ENCODE data around the gene GCNA. TPM values are rescaled to one million over a fixed set of nuclear protein-coding genes. Genes with fewer than 3 reads are reported as not detected.

The GCNA gene
- total and polyA plus RNA-seq, 9 donors: 0.46 to 2.3 (median 0.98) TPM

DNA sequence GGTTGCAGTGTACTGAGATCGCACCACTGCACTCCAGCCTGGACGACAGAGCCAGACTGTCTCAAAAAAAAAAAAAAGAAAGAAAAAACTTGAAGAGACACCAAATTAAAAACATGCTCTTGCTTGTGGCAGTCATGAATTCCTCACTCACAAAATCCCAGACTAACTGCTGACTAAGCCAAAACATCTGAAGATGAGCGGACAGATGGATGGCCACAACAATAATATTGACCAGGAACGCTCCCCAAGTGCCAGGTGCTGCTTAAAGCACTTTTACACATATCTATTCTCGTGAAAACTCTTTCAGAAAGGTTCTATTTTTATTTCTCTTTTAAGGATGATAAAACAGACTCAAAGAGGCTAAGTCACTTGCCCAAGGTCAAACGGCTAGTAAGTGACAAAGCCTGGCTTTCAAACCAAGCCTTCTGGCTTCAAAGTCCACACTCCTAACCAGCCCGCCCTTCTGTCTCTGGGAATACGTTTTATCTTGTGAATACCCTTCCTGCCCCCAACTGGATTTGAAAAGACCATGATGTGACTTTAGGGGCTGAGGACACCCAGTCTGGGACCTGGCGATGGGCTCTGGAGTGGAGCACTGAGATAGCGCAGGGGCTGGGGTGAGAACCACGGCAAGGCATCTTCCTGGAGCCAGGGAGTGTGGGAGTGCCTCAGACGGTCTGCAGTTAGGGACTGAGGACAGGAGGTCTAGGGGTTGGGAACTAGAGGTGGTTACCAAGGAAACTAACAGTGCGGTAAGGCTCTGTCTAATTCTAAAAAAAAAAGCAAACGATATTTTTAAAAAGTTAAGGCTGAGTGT lies 49.6 kb downstream of the GCNA start:
- no peaks in the 10 kb centered on the region for H3K27me3 ChIP-seq
- 54 to 65% (median 61%) methylated on average over 14 of the region's 14 CpGs for WGBS, 3 donors
- intact Hi-C loops (cut with DNase I): no loop called here
- no peak for DNase-seq
- TF ChIP-seq, protein P1, sequence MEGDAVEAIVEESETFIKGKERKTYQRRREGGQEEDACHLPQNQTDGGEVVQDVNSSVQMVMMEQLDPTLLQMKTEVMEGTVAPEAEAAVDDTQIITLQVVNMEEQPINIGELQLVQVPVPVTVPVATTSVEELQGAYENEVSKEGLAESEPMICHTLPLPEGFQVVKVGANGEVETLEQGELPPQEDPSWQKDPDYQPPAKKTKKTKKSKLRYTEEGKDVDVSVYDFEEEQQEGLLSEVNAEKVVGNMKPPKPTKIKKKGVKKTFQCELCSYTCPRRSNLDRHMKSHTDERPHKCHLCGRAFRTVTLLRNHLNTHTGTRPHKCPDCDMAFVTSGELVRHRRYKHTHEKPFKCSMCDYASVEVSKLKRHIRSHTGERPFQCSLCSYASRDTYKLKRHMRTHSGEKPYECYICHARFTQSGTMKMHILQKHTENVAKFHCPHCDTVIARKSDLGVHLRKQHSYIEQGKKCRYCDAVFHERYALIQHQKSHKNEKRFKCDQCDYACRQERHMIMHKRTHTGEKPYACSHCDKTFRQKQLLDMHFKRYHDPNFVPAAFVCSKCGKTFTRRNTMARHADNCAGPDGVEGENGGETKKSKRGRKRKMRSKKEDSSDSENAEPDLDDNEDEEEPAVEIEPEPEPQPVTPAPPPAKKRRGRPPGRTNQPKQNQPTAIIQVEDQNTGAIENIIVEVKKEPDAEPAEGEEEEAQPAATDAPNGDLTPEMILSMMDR (IDR thresholded peaks at IDR 0.05): no peak
- no peak for TF ChIP-seq EP300 (IDR thresholded peaks at IDR 0.05)
- no peak for TF ChIP-seq POLR2A (IDR thresholded peaks at IDR 0.05)
- H3K4me3 ChIP-seq: no peak overlapping the region
- no peaks in the 10 kb centered on the region for H3K36me3 ChIP-seq
- no peaks in the 10 kb centered on the region for H3K4me1 ChIP-seq (ENCODE audit: insufficient read depth)
- H3K9me3 ChIP-seq: no peaks in the 10 kb centered on the region
- no peak overlapping the region for H3K27ac ChIP-seq

DNA sequence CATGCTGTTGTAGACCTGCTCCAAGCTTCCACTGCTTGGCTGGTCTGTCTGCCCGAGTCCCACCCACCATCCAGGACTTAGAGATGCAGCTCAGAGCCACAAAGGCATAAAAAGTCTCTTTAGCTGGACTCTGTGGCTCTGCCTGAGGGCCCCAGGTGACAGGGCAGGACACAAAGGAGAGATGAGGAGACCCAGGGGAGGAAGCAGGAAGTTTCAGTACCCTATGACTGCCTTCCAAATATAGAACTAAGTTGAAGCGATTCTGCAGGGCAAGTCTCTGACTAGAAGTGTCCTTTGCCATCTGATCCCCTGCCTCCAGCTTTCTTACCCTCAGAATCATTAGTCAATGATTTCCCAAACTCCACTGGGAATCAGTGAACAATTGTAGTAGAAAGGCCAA lies 51.2 kb downstream of the GCNA start:
- H3K4me3 ChIP-seq: no peak overlapping the region
- TF ChIP-seq EP300 (IDR thresholded peaks at IDR 0.05): no peak
- TF ChIP-seq, protein P1 (IDR thresholded peaks at IDR 0.05): no peak
- no peak for TF ChIP-seq POLR2A (IDR thresholded peaks at IDR 0.05)
- H3K36me3 ChIP-seq: no peaks in the 10 kb centered on the region
- H3K27ac ChIP-seq: no peak overlapping the region
- intact Hi-C loops (cut with DNase I): no loop called here
- no peaks in the 10 kb centered on the region for H3K27me3 ChIP-seq
- WGBS, 3 donors: 77 to 81% (median 78%) methylated on average over 2 of the region's 2 CpGs
- no peak for DNase-seq
- H3K4me1 ChIP-seq (ENCODE audit: insufficient read depth): no peaks in the 10 kb centered on the region
- H3K9me3 ChIP-seq: no peaks in the 10 kb centered on the region

- TF ChIP-seq POLR2A (IDR thresholded peaks at IDR 0.05) (no peak), EP300 (IDR thresholded peaks at IDR 0.05) (no peak)
- TF ChIP-seq, protein P1 (IDR thresholded peaks at IDR 0.05): no peak
- Histone ChIP-seq H3K27me3 (no peaks in the 10 kb centered on the region), H3K4me1 (ENCODE audit: insufficient read depth) (no peaks in the 10 kb centered on the region), H3K4me3 (no peak overlapping the region), H3K27ac (no peak overlapping the region), H3K36me3 (no peaks in the 10 kb centered on the region), H3K9me3 (no peaks in the 10 kb centered on the region)
- no peak for DNase-seq
- WGBS, 3 donors: 69 to 77% (median 76%) methylated on average over 10 of the region's 10 CpGs
- intact Hi-C loops (cut with DNase I): no loop called here
These were observed 54.9 kb downstream of the GCNA start for GRCh38 chrX:71632923-71633657.

GRCh38 chrX:71634366-71634765 lies 56.1 kb downstream of the GCNA start:
- Histone ChIP-seq H3K9me3 (no peaks in the 10 kb centered on the region), H3K4me1 (ENCODE audit: insufficient read depth) (no peaks in the 10 kb centered on the region), H3K27ac (no peak overlapping the region), H3K36me3 (no peaks in the 10 kb centered on the region), H3K27me3 (no peaks in the 10 kb centered on the region), H3K4me3 (no peak overlapping the region)
- DNase-seq: no peak
- WGBS, 3 donors: 65 to 76% (median 66%) methylated on average over 6 of the region's 6 CpGs
- TF ChIP-seq, protein P1 (IDR thresholded peaks at IDR 0.05): no peak
- TF ChIP-seq EP300 (IDR thresholded peaks at IDR 0.05): no peak
- no peak for TF ChIP-seq POLR2A (IDR thresholded peaks at IDR 0.05)
- intact Hi-C loops (cut with DNase I): no loop called here
